IMR-90 (cell line): Measurements from ENCODE around the gene BICD2.

Source experiments
- MAFK ChIP-seq: IDR thresholded peaks from 2 replicates; pipeline ENCODE4 v1.6.1; 2012; ENCODE audit warnings: low read depth, low read length, improper control_type of control experiment
- MAZ ChIP-seq: IDR thresholded peaks from 2 replicates; pipeline ENCODE4 v1.6.1; 2012; ENCODE audit warnings: low read depth, mild to moderate bottlenecking, low read length, improper control_type of control experiment, moderate library complexity, borderline replicate concordance
- MXI1 ChIP-seq: IDR thresholded peaks from 2 replicates; pipeline ENCODE4 v1.6.1; 2012; ENCODE audit warnings: low read depth, mild to moderate bottlenecking, low read length, moderate library complexity, borderline replicate concordance
- POLR2A ChIP-seq: IDR thresholded peaks from 2 replicates; pipeline ENCODE4 v1.6.1; 2012; ENCODE audit warnings: mild to moderate bottlenecking, low read depth, low read length
- RAD21 ChIP-seq: IDR thresholded peaks from 2 replicates; pipeline ENCODE4 v1.6.1; 2012; ENCODE audit warnings: low read length, improper control_type of control experiment
- RCOR1 ChIP-seq: IDR thresholded peaks from 2 replicates; pipeline ENCODE4 v1.6.1; 2012; ENCODE audit warnings: mild to moderate bottlenecking, low read length, improper control_type of control experiment; ENCODE audit not compliant: insufficient replicate concordance
- RFX5 ChIP-seq: IDR thresholded peaks from 2 replicates; pipeline ENCODE4 v1.8.0; 2012; ENCODE audit warnings: low read depth, mild to moderate bottlenecking, low read length, moderate library complexity
- SMC3 ChIP-seq: fragments of 150-350 bp; IDR thresholded peaks from 2 replicates; pipeline ENCODE4 v1.6.1; 2016; ENCODE audit warnings: low read depth, mild to moderate bottlenecking, antibody characterized with exemption, low read length, moderate library complexity
- TF ChIP-seq, protein P1 (sequence below): conservative IDR thresholded peaks from 2 replicates; pipeline ENCODE4 v1.5.1; 2012; ENCODE audit warnings: mild to moderate bottlenecking, low read depth, low read length, improper control_type of control experiment
- TF ChIP-seq, protein P2 (sequence below): fragments of 150-350 bp; IDR thresholded peaks from 2 replicates; pipeline ENCODE4 v1.6.1; 2017; ENCODE audit warnings: mild to moderate bottlenecking, antibody characterized with exemption, low read length, low read depth
- TF ChIP-seq, protein P3 (sequence below): fragments of 150-350 bp; IDR thresholded peaks from 2 replicates; pipeline ENCODE4 v1.6.1; 2016; ENCODE audit warnings: low read depth, mild to moderate bottlenecking, low read length, moderate library complexity, borderline replicate concordance

DNA sequence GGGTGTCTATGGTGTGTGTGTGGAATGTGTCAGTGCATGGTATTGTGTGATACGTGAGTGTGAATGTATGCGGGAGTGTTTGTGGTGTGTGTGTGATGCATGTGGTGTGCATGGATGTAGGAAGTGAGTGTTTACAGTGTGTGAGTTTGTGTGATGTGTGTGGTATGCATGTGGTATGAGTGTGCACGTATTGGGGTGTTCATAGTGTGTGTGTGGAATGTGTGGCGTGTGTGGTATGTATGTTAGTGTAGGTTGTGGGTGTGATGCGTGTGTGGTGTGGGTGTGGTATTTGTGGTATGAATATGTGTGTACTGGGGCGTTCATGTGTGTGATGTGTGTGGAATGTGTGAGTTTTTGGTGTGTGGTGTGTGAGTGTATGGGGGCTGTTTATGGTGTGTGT, 40.1 kb upstream of the BICD2 start:
- TF ChIP-seq, protein P1, sequence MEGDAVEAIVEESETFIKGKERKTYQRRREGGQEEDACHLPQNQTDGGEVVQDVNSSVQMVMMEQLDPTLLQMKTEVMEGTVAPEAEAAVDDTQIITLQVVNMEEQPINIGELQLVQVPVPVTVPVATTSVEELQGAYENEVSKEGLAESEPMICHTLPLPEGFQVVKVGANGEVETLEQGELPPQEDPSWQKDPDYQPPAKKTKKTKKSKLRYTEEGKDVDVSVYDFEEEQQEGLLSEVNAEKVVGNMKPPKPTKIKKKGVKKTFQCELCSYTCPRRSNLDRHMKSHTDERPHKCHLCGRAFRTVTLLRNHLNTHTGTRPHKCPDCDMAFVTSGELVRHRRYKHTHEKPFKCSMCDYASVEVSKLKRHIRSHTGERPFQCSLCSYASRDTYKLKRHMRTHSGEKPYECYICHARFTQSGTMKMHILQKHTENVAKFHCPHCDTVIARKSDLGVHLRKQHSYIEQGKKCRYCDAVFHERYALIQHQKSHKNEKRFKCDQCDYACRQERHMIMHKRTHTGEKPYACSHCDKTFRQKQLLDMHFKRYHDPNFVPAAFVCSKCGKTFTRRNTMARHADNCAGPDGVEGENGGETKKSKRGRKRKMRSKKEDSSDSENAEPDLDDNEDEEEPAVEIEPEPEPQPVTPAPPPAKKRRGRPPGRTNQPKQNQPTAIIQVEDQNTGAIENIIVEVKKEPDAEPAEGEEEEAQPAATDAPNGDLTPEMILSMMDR = no peak
- TF ChIP-seq RAD21 (no peak), MAFK (no peak), POLR2A (no peak), RCOR1 (no peak), MXI1 (no peak), RFX5 (no peak), MAZ (no peak), SMC3 (no peak)
- TF ChIP-seq, protein P2, sequence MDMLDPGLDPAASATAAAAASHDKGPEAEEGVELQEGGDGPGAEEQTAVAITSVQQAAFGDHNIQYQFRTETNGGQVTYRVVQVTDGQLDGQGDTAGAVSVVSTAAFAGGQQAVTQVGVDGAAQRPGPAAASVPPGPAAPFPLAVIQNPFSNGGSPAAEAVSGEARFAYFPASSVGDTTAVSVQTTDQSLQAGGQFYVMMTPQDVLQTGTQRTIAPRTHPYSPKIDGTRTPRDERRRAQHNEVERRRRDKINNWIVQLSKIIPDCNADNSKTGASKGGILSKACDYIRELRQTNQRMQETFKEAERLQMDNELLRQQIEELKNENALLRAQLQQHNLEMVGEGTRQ = no peak
- TF ChIP-seq, protein P3, sequence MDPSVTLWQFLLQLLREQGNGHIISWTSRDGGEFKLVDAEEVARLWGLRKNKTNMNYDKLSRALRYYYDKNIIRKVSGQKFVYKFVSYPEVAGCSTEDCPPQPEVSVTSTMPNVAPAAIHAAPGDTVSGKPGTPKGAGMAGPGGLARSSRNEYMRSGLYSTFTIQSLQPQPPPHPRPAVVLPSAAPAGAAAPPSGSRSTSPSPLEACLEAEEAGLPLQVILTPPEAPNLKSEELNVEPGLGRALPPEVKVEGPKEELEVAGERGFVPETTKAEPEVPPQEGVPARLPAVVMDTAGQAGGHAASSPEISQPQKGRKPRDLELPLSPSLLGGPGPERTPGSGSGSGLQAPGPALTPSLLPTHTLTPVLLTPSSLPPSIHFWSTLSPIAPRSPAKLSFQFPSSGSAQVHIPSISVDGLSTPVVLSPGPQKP = no peak
